Measurements from ENCODE around the gene MYO3B.

MYO3B gene

DNA sequence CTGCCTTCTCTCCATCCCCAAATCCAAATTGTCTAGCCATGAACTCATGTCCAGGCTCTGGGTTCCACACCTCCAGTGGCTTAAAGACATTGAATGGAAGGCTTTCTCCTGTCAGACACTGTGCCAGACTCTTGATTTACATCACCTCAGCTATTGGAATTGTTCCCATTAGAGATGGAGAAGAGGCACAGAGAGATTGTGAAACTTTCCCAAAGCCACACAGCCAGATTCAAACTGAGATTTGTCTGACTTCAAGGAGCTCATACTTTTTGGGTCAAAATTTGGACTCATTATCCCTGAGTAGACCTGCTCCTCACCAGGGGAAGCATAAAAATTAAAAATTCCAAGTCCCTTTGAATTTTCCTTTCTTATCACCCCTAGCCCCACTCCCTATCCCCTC lies 18.9 kb upstream of the MYO3B start:
- ChIA-PET POLR2A (no interaction called here), CTCF (interaction anchor here (1.0 to 1.6 kb wide), 3 partner anchors 9 to 16 kb away, joined by 3 to 5 read pairs (median 3); no protein-coding TSS in a partner anchor)
- TF ChIP-seq, protein P1, sequence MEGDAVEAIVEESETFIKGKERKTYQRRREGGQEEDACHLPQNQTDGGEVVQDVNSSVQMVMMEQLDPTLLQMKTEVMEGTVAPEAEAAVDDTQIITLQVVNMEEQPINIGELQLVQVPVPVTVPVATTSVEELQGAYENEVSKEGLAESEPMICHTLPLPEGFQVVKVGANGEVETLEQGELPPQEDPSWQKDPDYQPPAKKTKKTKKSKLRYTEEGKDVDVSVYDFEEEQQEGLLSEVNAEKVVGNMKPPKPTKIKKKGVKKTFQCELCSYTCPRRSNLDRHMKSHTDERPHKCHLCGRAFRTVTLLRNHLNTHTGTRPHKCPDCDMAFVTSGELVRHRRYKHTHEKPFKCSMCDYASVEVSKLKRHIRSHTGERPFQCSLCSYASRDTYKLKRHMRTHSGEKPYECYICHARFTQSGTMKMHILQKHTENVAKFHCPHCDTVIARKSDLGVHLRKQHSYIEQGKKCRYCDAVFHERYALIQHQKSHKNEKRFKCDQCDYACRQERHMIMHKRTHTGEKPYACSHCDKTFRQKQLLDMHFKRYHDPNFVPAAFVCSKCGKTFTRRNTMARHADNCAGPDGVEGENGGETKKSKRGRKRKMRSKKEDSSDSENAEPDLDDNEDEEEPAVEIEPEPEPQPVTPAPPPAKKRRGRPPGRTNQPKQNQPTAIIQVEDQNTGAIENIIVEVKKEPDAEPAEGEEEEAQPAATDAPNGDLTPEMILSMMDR (IDR thresholded peaks at IDR 0.05; ENCODE audit: control extremely low read depth, extremely low read depth, low read depth, missing control alignments) = no peak
- no peak for DNase-seq (ENCODE audit: extremely low spot score)

DNA sequence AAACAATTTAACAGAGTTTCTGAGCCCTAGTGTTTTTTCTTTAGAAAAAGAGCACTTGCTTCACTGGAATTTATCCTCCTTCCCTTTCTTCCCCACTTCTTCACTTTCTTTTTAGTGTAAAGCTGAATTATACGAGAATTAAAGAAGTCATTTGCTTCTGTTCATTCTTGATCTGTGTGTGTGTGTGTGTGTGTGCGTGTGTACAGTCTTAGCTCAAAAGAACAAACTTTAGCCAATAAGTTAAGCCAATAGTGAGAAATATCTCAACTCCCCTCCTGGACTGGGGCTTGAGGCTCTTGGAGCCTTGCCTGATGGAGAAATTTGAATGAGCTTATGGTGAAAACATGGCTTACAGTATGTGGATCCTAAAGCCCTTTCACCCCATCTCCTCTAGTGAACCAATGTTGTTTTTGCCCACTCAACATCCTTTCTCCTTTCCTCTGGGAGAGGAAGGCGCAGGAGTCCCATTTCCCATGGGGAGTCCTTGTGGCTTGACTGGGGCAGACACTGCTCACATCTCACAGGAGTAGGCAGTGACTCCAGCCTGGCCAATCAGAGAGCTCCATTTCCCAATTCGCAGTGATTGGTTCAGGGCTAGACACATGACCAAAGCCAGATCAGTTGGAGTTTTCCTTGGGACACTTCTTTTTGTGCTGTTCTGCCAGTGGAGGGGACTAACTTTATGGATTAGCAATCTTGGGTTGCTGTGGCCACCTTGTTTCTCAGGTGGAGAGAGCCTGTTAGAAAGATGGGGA lies 16.3 kb upstream of the MYO3B start:
- ChIA-PET POLR2A (no interaction called here), CTCF (interaction anchor here (0.5 to 1.4 kb wide), 4 partner anchors 10 to 247 kb away, joined by 3 to 4 read pairs (median 3); no protein-coding TSS in a partner anchor)
- no peak for DNase-seq (ENCODE audit: extremely low spot score)
- TF ChIP-seq, protein P1 (IDR thresholded peaks at IDR 0.05; ENCODE audit: control extremely low read depth, extremely low read depth, low read depth, missing control alignments) = no peak

DNA sequence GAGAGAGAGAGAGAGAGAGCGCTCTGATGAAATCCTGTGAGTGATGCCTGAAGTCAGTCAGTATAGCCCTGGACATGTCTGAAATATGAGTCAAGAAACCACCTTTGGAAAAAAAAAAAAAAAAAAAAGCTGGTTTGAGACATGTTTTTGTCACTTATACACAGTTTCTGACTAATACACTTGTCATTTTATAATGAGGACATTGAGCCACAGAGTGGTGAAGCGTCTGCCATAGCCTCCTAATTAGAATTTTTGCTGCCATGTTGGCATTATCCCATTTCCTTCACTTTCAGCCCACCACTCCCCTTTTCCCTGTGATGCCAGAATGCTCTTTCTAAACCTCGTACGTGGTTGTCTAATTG lies 15.7 kb upstream of the MYO3B start:
- no peak for DNase-seq (ENCODE audit: extremely low spot score)
- ChIA-PET CTCF (interaction anchor here (0.6 to 1.4 kb wide), 2 partner anchors 9 to 11 kb away, joined by 3 read pairs; no protein-coding TSS in a partner anchor), POLR2A (no interaction called here)

DNA sequence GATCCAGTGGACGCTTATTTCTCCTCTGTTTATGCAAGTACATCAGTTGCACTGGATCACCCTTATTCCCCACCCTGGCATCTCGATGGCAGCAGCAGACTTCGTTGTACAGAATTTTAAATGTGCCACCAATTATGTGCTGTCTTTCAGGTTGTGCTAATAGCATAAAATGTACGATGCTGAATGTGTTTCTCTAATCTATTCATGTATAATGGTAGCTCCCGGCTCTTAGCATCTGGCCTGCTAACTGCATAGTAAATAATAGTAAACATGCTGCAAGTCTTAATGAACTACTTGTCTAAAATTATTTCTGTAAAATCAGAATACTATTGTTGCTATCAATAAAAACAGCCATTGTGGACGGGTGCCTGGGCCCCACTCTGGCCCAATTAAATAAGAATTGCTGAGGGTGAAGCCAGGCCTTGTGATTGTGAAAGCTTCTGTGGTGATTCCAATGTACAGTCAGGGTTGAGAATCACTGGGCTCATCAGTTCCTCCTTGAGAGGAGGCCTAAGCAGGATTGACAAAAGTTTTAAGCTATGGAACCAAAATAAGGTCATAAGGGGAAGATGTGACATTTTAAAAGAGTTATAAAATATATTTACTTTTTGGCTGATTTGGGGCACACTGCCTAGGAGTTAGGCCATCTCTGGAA lies 14.4 kb upstream of the MYO3B start:
- CTCF ChIA-PET = interaction anchor here (0.7 to 1.4 kb wide), 2 partner anchors 9 to 12 kb away, joined by 3 read pairs; no protein-coding TSS in a partner anchor
- DNase-seq (ENCODE audit: extremely low spot score) = no peak
- POLR2A ChIA-PET = no interaction called here
- TF ChIP-seq, protein P1 (IDR thresholded peaks at IDR 0.05; ENCODE audit: control extremely low read depth, extremely low read depth, low read depth, missing control alignments) = no peak

More for the DNA sequence above, 15.7 kb upstream of the MYO3B start:
- TF ChIP-seq, protein P1 (IDR thresholded peaks at IDR 0.05; ENCODE audit: control extremely low read depth, extremely low read depth, low read depth, missing control alignments) = no peak

DNA sequence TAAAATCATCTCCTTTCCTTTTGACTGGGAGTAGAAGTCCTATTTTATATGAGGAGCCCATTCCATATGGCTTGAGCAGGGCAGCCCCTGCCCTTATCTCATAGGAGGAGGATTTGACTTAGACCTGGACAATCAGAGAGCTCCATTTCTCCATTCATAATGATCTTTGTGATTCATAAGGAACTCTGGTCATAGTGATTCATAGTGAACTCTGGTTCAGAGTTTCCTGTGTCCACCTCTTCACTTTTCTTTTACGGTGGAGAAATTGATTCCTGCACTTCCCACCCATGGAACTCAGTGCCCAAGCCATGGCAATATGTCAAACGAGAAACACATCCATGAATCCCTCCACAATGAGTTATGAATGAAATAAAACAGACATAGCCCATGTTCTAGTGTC lies 12.8 kb upstream of the MYO3B start:
- DNase-seq (ENCODE audit: extremely low spot score) = no peak
- TF ChIP-seq, protein P1 (IDR thresholded peaks at IDR 0.05; ENCODE audit: control extremely low read depth, extremely low read depth, low read depth, missing control alignments) = no peak
- CTCF ChIA-PET = interaction anchor here (2.0 kb wide), 1 partner anchor 10 kb away, joined by 9 read pairs; no protein-coding TSS in a partner anchor
- POLR2A ChIA-PET = no interaction called here

DNA sequence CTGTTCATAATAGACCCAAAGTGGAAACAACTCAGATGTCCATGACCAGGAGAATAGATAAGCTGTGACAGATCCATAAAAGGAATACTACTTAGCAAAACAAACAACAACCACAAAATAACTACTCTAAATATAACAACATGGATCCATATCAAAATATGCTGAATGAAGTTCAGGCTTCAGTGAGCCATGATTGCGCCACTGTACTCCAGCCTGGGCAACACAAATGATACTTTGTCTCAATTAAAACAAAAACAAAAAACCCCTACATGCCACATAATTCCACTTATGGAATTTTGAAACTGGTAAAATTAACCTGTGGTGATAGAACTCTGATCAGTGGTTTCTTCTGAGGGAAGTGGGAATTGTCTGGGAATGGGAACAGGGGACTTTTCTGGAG lies 11.2 kb upstream of the MYO3B start:
- POLR2A ChIA-PET = no interaction called here
- DNase-seq (ENCODE audit: extremely low spot score) = no peak
- TF ChIP-seq, protein P1 (IDR thresholded peaks at IDR 0.05; ENCODE audit: control extremely low read depth, extremely low read depth, low read depth, missing control alignments) = no peak
- CTCF ChIA-PET = interaction anchor here (2.0 kb wide), 1 partner anchor 11 kb away, joined by 9 read pairs; no protein-coding TSS in a partner anchor
